Cardiac muscle cell (in vitro differentiated cells and primary cell): ENCODE data around the gene ITGB2. TPM values are rescaled to one million over a fixed set of nuclear protein-coding genes. Genes with fewer than 3 reads are reported as not detected.

ENCODE experiments used
- DNase-seq, 2 donors: peaks; one replicate each; pipeline versions ENCODE4 v3.0.0 to v3.0.0-alpha.2; 2010 to 2017; ENCODE audit warnings: low read depth in 1 of 2, low spot score in 1 of 2
- H3K27ac ChIP-seq: fragments of 200-600 bp; sonication (generic); 2 replicates; pipeline ENCODE4 v1.5.1; 2016
- H3K27me3 ChIP-seq: fragments of 200-600 bp; sonication (generic); 2 replicates; pipeline ENCODE4 v1.6.0; 2016; ENCODE audit warnings: control low read depth
- H3K36me3 ChIP-seq: fragments of 200-600 bp; sonication (generic); 2 replicates; pipeline ENCODE4 v1.5.1; 2016; ENCODE audit warnings: control low read depth
- H3K4me1 ChIP-seq: fragments of 200-600 bp; sonication (generic); 2 replicates; pipeline ENCODE4 v1.8.1; 2017; ENCODE audit warnings: low read depth, mild to moderate bottlenecking, mixed run types
- H3K4me3 ChIP-seq: fragments of 200-600 bp; sonication (generic); 2 replicates; pipeline ENCODE4 v1.5.1; 2016; ENCODE audit warnings: mild to moderate bottlenecking
- H3K9me3 ChIP-seq: fragments of 200-600 bp; sonication (generic); 2 replicates; pipeline ENCODE4 v1.5.1; 2017; ENCODE audit warnings: low read depth, mild to moderate bottlenecking, control low read depth
- CTCF ChIP-seq: IDR thresholded peaks from 2 replicates; pipeline ENCODE4 v1.5.1; 2012; ENCODE audit warnings: low read depth, mild to moderate bottlenecking, low read length
- polyA plus RNA-seq: library from polyadenylated mRNA; unstranded; fragments of >200 nt; fragmentation: Nextera tagmentation; extraction: Ambion mirVana; gene quantifications from 2 replicates; pipeline ENCODE4 v1.2.1, GENCODE V29; 2016
- total RNA-seq: library from RNA; depleted of rRNA; stranded (reverse); fragments of >200 nt; gene quantifications from 2 replicates; pipeline ENCODE4 v1.2.3, GENCODE V29; 2016

The ITGB2 gene
- total and polyA plus RNA-seq, 2 experiments from 2014 or later, result 0.27 to 0.57 TPM

- no peaks in the 10 kb centered on the region for H3K36me3 ChIP-seq
- H3K27me3 ChIP-seq, result peaks cover 48% of the 10 kb centered on the region
- no peak for DNase-seq
- no peak for TF ChIP-seq CTCF
- H3K9me3 ChIP-seq, result no peaks in the 10 kb centered on the region
- no peak overlapping the region for H3K4me3 ChIP-seq
- H3K27ac ChIP-seq, result no peak overlapping the region
- peaks cover 11% of the 10 kb centered on the region for H3K4me1 ChIP-seq
Observed at GRCh38 chr21:44934797-44935532, 14.3 kb upstream of the ITGB2 start.

- H3K4me1 ChIP-seq, result peaks cover 11% of the 10 kb centered on the region
- no peaks in the 10 kb centered on the region for H3K36me3 ChIP-seq
- no peaks in the 10 kb centered on the region for H3K9me3 ChIP-seq
- H3K27me3 ChIP-seq, result peaks cover 55% of the 10 kb centered on the region
- H3K4me3 ChIP-seq, result no peak overlapping the region
- H3K27ac ChIP-seq, result no peak overlapping the region
- TF ChIP-seq CTCF, result no peak
- DNase-seq, result no peak
Observed at GRCh38 chr21:44934276-44934675, 13.6 kb upstream of the ITGB2 start.

GRCh38 chr21:44933918-44934260, 13.2 kb upstream of the ITGB2 start:
- no peaks in the 10 kb centered on the region for H3K36me3 ChIP-seq
- H3K27me3 ChIP-seq, result peaks cover 59% of the 10 kb centered on the region
- no peak for DNase-seq
- no peaks in the 10 kb centered on the region for H3K9me3 ChIP-seq
- H3K4me3 ChIP-seq, result no peak overlapping the region
- TF ChIP-seq CTCF, result no peak
- no peak overlapping the region for H3K27ac ChIP-seq
- H3K4me1 ChIP-seq, result peaks cover 11% of the 10 kb centered on the region

- no peak for TF ChIP-seq CTCF
- peaks cover 11% of the 10 kb centered on the region for H3K4me1 ChIP-seq
Observed at GRCh38 chr21:44933199-44933917, 12.7 kb upstream of the ITGB2 start.

GRCh38 chr21:44932408-44933181, 11.9 kb upstream of the ITGB2 start:
- DNase-seq, result peak; percentile 47 to 56

More at GRCh38 chr21:44933199-44933917, 12.7 kb upstream of the ITGB2 start:
- Histone ChIP-seq H3K9me3 (no peaks in the 10 kb centered on the region), H3K36me3 (no peaks in the 10 kb centered on the region), H3K27me3 (peaks cover 63% of the 10 kb centered on the region), H3K27ac (no peak overlapping the region), H3K4me3 (no peak overlapping the region)
- DNase-seq, result no peak

More at GRCh38 chr21:44932408-44933181, 11.9 kb upstream of the ITGB2 start:
- Histone ChIP-seq H3K4me1 (peaks cover 11% of the 10 kb centered on the region), H3K27me3 (peaks cover 70% of the 10 kb centered on the region), H3K27ac (no peak overlapping the region), H3K9me3 (no peaks in the 10 kb centered on the region), H3K36me3 (no peaks in the 10 kb centered on the region), H3K4me3 (peak overlapping the region; percentile 29)
- peak; percentile 60 for TF ChIP-seq CTCF
